ENCODE data around the gene STX12.

The STX12 gene

DNA sequence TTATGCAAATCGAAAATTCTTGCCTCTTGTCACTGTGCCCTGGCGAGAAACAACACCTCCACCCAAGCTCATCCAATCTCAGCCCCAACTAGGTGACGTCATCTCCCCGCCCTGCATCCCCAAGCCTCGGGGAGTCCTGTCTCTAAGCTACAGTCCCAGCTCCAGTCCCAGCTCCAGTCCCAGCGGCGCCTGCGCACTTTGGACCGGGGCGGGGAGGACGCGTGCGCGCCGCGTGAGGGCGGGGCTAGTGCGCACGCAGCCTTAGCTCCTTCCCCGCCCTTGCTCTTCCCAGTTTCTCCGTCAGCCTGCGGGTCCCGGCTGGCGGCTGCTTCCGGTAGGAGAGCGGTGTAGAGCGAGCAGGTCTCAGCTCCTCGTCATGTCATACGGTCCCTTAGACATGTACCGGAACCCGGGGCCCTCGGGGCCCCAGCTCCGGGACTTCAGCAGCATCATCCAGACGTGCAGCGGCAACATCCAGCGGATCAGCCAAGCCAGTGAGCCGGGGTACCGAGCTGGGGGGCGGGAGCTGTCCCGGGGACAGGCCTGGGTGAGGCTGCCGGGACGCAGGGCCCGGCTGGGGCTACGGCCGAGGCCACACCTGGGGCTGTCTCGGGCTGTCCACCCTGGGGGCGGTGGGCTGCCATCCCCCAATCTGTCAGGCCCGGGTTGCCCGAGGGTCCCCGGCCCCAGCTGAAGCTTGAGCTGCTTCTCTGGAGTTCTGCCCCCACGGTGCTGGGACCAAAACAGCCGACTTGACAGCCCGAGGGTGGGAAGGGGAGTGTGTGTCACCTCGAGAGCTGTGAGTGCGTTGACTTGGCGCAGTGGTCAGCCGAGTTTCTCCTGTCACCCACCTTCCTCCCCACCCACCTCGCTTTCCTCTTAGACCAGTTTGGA, at the start of gene STX12:
Gene STX12 (plus strand): TSS at position 288 of the 894 bp plus-strand sequence. CDS start 89 bp downstream, at position 377.
- peak; percentile 100 for DNase-seq (ENCODE audit: low read depth)
- TF ChIP-seq, protein P1, sequence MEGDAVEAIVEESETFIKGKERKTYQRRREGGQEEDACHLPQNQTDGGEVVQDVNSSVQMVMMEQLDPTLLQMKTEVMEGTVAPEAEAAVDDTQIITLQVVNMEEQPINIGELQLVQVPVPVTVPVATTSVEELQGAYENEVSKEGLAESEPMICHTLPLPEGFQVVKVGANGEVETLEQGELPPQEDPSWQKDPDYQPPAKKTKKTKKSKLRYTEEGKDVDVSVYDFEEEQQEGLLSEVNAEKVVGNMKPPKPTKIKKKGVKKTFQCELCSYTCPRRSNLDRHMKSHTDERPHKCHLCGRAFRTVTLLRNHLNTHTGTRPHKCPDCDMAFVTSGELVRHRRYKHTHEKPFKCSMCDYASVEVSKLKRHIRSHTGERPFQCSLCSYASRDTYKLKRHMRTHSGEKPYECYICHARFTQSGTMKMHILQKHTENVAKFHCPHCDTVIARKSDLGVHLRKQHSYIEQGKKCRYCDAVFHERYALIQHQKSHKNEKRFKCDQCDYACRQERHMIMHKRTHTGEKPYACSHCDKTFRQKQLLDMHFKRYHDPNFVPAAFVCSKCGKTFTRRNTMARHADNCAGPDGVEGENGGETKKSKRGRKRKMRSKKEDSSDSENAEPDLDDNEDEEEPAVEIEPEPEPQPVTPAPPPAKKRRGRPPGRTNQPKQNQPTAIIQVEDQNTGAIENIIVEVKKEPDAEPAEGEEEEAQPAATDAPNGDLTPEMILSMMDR (conservative IDR thresholded peaks at IDR 0.05; ENCODE audit: low read depth, low read length), result no peak
- peak within 1 kb of the TSS; percentile 97 for H3K4me3 ChIP-seq (ENCODE audit: low read depth, low read length)

DNA sequence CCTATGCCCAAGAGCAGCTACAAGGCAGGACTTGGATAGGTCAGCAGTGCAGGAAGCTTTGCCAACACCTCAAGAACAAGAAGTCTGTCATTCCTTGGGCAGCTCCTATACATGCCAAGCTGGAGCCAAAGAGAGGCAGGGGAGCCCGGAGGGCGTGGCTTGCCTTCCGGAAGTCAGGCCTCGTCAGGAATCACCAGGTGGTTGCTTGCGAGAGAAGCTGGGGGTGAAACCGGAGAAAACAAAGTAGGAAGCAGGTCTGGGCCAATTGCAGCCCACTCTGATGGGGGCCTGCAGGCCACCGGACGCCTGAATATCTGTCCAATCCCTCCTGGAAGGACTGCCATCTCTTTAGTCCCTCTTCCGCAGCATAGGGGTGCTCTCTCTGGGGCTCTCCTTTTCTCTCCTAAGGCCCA, 48.1 kb upstream of the STX12 start:
- DNase-seq (ENCODE audit: low read depth), result peak; percentile 28
- TF ChIP-seq, protein P1 (conservative IDR thresholded peaks at IDR 0.05; ENCODE audit: low read depth, low read length), result no peak
- peak overlapping the region; percentile 46 for H3K4me3 ChIP-seq (ENCODE audit: low read depth, low read length)

DNA sequence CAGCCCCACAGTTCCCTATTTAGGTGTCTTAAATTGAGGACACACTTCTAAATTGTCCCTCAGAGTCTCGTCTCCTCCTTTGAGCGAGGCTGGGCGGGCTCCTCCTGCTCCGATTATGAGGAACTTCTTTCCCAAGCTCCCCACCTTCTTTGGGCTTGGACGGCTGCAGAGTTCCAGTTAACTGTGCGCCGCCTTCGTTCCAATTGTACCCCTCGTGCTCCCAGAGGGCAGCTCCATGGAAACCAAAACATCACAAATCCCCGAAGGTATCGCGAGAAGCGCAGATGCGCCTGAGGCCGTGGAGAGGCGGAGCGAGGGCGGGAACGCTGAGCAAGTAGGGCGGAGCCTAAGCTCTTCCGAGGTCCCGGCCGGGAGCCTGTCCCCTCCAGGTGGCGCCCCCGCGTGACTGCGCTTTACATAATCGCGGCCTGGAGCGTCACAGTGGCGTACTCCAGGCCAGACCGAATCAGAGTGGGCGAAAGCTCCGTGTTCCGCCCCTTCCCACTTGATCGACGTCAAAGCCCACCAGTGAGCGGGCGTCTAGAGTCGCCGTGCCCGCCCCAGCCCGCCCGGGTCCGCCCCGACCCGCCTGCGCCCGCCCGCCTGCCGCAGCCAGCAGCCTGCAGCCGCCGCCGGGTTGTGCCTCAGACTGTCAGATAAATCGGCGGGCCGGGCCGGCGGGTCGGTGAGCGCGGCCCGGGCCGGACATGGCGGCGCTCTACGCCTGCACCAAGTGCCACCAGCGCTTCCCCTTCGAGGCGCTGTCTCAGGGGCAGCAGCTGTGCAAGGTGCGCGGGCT, 47.4 kb upstream of the STX12 start, which contains the start of gene FAM76A:
Gene FAM76A (plus strand): TSS at position 588 of the 799 bp plus-strand sequence. CDS start 120 bp downstream, at position 708.
- DNase-seq (ENCODE audit: low read depth), result peak; percentile 100
- TF ChIP-seq, protein P1 (conservative IDR thresholded peaks at IDR 0.05; ENCODE audit: low read depth, low read length), result peak; percentile 34
- H3K4me3 ChIP-seq (ENCODE audit: low read depth, low read length), result peak within 1 kb of the TSS; percentile 89

- TF ChIP-seq, protein P1 (conservative IDR thresholded peaks at IDR 0.05; ENCODE audit: low read depth, low read length), result no peak
- peak; percentile 42 for DNase-seq (ENCODE audit: low read depth)
- H3K4me3 ChIP-seq (ENCODE audit: low read depth, low read length), result peak overlapping the region; percentile 89
Observed at GRCh38 chr1:27726173-27727044, 46.6 kb upstream of the STX12 start.

DNA sequence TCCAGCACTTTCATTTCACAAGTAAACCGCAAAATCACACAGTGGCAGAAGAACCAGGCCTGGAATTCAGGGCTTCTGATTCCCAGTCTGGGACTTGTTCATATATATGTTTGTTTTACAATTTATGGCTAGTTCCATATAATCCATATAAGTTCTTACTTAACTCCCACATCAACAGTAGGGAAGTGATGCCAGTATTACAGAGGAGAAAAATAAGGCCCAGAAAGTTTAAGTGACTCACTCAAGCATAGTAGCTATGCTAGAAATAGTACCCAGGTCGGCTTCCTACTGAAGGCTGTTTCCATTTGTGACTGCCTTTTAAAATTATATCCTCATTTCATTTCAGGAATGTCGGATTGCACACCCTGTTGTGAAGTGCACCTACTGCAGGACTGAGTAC, 45.9 kb upstream of the STX12 start:
- TF ChIP-seq, protein P1 (conservative IDR thresholded peaks at IDR 0.05; ENCODE audit: low read depth, low read length), result no peak
- peak overlapping the region; percentile 89 for H3K4me3 ChIP-seq (ENCODE audit: low read depth, low read length)
- DNase-seq (ENCODE audit: low read depth), result peak; percentile 52

DNA sequence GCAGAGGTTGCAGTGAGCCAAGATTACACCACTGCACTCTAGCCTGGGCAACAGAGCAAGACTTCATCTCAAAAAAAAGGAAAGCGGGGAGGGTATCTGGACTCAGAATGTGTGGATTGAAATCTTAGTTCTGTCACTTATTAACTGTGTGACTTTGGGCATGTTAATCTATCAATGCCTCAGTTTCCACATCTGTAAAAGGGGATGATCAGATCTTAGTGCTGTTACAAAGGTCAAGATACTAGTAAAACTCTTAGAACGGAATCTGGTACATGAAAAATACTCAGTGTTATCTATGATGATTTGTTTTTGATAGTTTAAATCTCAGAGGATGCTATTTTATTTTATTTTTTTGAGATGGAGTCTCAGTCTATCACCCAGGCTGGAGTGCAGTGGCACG, 36.8 kb upstream of the STX12 start:
- TF ChIP-seq, protein P1 (conservative IDR thresholded peaks at IDR 0.05; ENCODE audit: low read depth, low read length), result no peak

More for the DNA sequence above, 36.8 kb upstream of the STX12 start:
- DNase-seq (ENCODE audit: low read depth), result no peak
- no peak overlapping the region for H3K4me3 ChIP-seq (ENCODE audit: low read depth, low read length)

Measured in choroid plexus epithelial cell (primary cell).